HTERT RPE-1 (cell line): ENCODE results near the gene LMBR1.
"Not testable (repeated sequence)": the region's sequence is repeated elsewhere in the genome, so short reads cannot be mapped to it uniquely, and the experiment has no call there.

Experiments used
- in situ Hi-C: fragments of 300-500 bp; cut with MboI; formaldehyde crosslinking; loops from 4 replicates; pipeline ENCODE4 v1.14.3; 2020; ENCODE audit warnings: low sequenced_read_pairs

Gene LMBR1

GRCh38 chr7:156803656-156804055 is 89.3 kb downstream of the LMBR1 start:
- in situ Hi-C loops: not testable (repeated sequence)

GRCh38 chr7:156802214-156802613 is 90.8 kb downstream of the LMBR1 start:
- in situ Hi-C loops: no loop called here

- in situ Hi-C loops: no loop called here
Measured at GRCh38 chr7:156795415-156795814, 97.6 kb downstream of the LMBR1 start.

GRCh38 chr7:156793334-156793733 is 99.6 kb downstream of the LMBR1 start:
- in situ Hi-C loops: no loop called here

GRCh38 chr7:156792611-156793010 is 100.4 kb downstream of the LMBR1 start:
- in situ Hi-C loops: no loop called here

- in situ Hi-C loops: no loop called here
Measured at GRCh38 chr7:156791241-156791640, 101.7 kb downstream of the LMBR1 start.

- in situ Hi-C loops: no loop called here
Measured at GRCh38 chr7:156790264-156790663, 102.7 kb downstream of the LMBR1 start.

GRCh38 chr7:156785998-156786543 is 106.9 kb downstream of the LMBR1 start:
- in situ Hi-C loops: no loop called here

GRCh38 chr7:156783864-156784263 is 109.1 kb downstream of the LMBR1 start:
- in situ Hi-C loops: no loop called here

- in situ Hi-C loops: no loop called here
Measured at GRCh38 chr7:156781972-156782371, 111.0 kb downstream of the LMBR1 start.

- in situ Hi-C loops: no loop called here
Measured at GRCh38 chr7:156780724-156781455, 112.1 kb downstream of the LMBR1 start.

GRCh38 chr7:156778668-156779067 is 114.3 kb downstream of the LMBR1 start:
- in situ Hi-C loops: no loop called here

GRCh38 chr7:156778201-156778600 is 114.8 kb downstream of the LMBR1 start:
- in situ Hi-C loops: no loop called here

- in situ Hi-C loops: no loop called here
Measured at GRCh38 chr7:156777364-156778069, 115.5 kb downstream of the LMBR1 start.

GRCh38 chr7:156776527-156776926 is 116.5 kb downstream of the LMBR1 start:
- in situ Hi-C loops: no loop called here

- in situ Hi-C loops: no loop called here
Measured at GRCh38 chr7:156773966-156774365, 119.0 kb downstream of the LMBR1 start.

GRCh38 chr7:156772725-156773124 is 120.3 kb downstream of the LMBR1 start:
- in situ Hi-C loops: no loop called here

- in situ Hi-C loops: no loop called here
Measured at GRCh38 chr7:156768698-156769472, 124.1 kb downstream of the LMBR1 start.

- in situ Hi-C loops: no loop called here
Measured at GRCh38 chr7:156766666-156767065, 126.3 kb downstream of the LMBR1 start.

GRCh38 chr7:156765901-156766656 is 126.9 kb downstream of the LMBR1 start:
- in situ Hi-C loops: no loop called here

GRCh38 chr7:156764766-156765165 is 128.2 kb downstream of the LMBR1 start:
- in situ Hi-C loops: no loop called here
